ENCODE measurements around the gene SCUBE1.

GRCh38 chr22:43205748-43206508 is 137.2 kb downstream of the SCUBE1 start:
- TF ChIP-seq SIN3A (IDR thresholded peaks at IDR 0.05; ENCODE audit: borderline replicate concordance, low read depth, low read length): no peak
- TF ChIP-seq TCF12 (IDR thresholded peaks at IDR 0.05): no peak
- TF ChIP-seq, protein P1, sequence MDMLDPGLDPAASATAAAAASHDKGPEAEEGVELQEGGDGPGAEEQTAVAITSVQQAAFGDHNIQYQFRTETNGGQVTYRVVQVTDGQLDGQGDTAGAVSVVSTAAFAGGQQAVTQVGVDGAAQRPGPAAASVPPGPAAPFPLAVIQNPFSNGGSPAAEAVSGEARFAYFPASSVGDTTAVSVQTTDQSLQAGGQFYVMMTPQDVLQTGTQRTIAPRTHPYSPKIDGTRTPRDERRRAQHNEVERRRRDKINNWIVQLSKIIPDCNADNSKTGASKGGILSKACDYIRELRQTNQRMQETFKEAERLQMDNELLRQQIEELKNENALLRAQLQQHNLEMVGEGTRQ (IDR thresholded peaks at IDR 0.05; ENCODE audit: borderline replicate concordance, low read depth, low read length): no peak
- TF ChIP-seq GATA2 (CRISPR knock-in tag; IDR thresholded peaks at IDR 0.05): no peak
- TF ChIP-seq TEAD4 (IDR thresholded peaks at IDR 0.05; ENCODE audit: borderline replicate concordance, insufficient read depth): no peak
- no peak for TF ChIP-seq CTCF (IDR thresholded peaks at IDR 0.05)
- TF ChIP-seq, protein P2, sequence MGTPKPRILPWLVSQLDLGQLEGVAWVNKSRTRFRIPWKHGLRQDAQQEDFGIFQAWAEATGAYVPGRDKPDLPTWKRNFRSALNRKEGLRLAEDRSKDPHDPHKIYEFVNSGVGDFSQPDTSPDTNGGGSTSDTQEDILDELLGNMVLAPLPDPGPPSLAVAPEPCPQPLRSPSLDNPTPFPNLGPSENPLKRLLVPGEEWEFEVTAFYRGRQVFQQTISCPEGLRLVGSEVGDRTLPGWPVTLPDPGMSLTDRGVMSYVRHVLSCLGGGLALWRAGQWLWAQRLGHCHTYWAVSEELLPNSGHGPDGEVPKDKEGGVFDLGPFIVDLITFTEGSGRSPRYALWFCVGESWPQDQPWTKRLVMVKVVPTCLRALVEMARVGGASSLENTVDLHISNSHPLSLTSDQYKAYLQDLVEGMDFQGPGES (IDR thresholded peaks at IDR 0.05; ENCODE audit: low read depth, low read length): no peak
- no peak for TF ChIP-seq RCOR1 (IDR thresholded peaks at IDR 0.05; ENCODE audit: low read length)

All from SK-N-SH (cell line).